T-helper 9 cell (primary cell): ENCODE measurements around the gene LRRD1.
"Not testable (repeated sequence)": the region's sequence is repeated elsewhere in the genome, so short reads cannot be mapped to it uniquely, and the experiment has no call there.

Experiments
- DNase-seq: peaks from one replicate; pipeline ENCODE4 v3.0.0-alpha.2; 2020

The LRRD1 gene

DNA sequence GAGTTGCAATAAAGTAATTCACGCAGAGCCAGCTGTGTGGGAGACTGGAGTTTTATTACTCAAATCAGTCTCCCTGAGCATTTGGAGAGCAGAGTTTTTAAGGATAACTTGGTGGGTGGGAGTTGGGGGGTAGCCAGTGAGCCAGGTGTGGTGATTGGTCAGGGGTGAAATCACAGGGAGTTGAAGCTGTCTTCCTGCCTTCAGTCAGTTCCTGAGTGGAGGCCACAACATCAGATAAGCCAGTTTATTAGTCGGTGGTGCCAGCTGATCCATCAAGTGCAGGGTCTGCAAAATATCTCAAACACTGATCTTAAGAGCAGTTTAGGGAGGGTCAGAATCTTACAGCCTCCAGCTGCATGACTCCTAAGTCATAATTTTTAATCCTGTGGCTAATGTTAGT, 41.4 kb downstream of the LRRD1 start:
- DNase-seq, result no peak

DNA sequence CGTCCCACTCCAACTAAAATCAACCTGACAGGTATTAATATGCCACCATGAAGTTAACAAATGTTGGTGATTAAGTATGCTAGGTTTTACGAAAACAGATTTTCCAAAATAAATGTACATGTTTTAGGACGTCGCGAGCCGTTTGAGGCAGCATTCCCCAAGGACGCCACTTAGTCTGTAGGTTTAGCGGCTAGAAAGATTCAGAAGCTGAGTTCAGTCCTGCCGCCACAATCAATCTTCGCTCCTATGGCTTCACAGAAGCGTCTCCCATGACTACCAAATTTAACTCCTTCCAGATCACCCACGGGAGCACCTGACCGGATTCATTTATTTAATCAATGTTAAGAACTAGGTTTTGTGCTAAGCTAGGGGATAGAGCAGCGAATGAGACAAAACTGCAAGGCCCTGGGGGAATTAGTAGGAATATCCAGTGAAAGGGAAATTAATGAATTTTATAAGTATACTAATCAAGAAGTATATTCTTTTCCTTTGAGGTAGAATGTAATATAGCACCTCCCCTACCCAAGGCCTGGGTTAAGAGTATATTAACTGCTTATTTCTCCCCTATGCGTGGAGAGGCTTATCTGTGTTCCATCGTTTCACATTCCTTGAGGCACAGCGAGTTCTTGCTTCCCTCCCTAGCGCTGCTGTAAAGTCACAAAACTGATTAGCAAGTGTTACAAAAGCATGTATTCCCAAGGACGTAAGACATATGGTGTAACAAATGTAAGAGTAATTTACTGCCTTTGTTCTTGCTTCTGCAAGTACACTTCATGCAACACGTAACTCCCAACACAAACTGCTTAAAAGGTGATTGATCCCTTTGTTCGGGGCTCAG, 43.7 kb downstream of the LRRD1 start:
- DNase-seq, result no peak

DNA sequence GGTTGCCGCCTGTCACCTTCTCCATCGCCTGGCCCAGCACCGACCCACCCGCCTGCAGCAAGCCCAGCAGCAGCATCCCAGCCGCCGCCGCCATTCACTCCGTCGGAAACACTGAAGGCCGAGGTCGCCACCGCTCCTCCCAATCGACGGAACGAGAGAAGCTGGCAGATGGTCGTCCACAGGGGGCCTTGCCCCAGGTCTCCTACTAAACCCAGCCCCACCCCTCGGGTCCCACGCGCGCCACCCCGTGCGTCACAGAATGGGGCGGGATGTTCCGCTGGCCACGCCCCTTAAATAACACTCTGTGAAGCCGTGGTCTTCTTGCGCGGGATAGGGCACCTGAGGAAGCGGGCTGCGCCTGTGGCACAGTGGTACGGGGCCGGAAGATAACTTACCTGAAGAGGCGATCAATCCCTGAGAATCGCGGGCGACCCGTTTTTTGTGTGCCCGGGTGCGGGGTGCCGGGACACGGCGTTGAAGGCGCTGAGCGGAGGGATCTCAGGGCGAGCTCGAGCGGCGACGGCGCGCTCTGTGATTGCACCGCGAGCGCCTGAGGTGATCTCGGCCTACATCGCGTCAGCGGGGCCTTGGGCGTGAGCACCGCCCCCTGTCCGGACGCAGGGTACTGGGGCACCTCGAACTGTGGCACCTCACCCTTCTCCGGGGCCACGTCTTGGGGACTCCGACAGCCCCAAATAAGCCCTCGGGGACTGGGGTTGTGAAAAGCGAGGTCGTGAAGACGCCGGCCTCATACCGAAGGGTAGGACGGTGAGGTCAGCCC, 44.5 kb downstream of the LRRD1 start, which contains the start of gene CYP51A1:
Gene CYP51A1 (minus strand): TSS at position 207 of the 781 bp plus-strand sequence. CDS start 113 bp downstream, at position 94.
- peak; percentile 92 for DNase-seq

DNA sequence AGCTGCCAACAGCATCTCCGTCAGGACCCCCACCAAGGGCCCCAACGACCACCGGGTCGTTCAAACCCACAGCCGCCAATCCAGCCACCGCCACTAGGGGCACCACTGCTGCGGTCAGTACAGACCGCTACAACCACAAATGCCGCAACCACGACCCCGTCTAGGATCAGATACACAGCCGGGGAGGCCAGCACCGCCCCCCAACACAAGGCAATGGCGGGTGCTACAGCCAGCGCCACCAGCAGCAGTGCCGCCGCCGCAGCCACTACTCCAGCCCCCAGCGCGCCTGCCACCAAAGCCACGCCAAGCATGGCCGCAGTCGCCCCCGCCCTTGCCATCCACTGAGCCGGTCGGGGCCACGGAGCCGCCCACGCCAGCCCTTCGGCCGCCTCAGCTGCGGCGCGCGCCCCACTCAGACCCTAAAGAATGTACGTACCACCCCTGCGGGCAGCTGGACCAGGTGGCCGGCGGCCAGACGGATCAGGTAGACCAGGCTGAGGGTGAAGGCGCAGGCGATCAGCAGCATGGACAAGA, 45.1 kb downstream of the LRRD1 start:
- peak; percentile 53 for DNase-seq

DNA sequence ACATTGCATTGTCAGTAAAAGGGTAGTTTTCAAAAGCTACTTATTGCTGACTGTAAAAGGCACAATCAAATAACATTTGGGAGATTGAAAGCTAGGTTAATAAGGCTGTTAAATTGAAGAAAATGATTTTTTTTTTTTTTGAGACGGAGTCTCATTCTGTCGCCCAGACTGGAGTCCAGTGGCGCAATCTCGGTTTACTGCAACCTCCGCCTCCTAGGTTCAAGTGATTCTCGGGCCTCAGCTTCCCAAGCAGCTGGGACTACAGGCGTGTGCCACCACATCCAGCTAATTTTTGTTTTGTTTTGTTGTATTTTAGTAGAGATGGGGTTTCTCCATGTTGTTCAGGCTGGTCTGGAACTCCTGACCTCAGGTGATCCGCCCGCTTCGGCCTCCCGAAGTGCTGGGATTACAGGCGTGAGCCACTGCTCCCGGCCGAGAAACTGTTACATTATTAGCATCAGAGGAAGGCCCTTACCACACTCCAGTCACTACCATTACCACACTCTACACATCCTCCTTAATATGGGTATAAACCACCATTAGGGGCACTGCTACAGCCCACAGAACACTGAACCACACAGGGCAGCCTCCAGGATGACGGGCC, 45.7 kb downstream of the LRRD1 start:
- no peak for DNase-seq

DNA sequence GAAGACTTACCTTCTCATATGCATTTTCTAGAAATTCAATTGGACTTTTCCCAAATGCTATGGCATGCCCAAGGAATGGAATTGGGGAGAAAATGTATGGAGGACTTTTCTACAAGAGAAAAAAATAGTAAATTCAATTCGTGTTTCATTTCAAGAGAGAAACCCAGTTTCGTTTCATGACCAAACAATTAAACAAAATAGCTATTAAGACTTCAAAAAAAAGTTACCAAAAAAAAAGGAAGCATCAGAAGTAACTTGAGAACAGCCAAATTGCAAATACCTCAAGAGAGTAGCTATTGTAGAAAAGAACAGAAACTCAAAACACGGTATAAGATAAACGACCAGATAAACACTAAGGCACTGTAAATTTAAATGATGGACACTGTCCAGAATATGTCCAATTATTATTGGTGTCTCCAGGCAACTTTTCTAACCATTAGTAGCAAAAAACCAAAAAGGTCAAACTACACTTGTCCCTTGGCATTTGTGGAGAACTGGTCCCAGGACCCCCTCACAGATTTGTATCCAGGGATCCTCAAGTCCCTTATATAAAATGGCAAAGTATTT, 47.1 kb downstream of the LRRD1 start:
- no peak for DNase-seq

DNA sequence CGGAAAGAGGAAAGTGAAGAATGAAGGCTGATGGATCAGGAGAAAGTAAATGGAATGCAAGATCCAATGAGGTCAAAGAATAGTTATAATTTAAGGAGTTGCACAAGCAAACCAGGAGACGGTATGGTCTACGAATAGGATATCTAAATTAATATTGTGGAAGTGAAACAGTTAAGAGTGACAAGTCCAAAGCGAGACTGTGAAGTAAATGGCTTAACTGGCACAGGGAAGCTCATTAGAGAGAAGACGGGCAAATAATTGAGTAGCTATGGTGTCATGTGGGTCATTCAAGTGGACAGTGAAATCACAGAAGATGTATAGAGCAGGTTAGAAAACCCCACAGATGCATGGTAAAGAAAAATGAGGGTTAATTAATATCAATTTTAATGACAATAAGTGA, 47.8 kb downstream of the LRRD1 start:
- DNase-seq, result no peak

DNA sequence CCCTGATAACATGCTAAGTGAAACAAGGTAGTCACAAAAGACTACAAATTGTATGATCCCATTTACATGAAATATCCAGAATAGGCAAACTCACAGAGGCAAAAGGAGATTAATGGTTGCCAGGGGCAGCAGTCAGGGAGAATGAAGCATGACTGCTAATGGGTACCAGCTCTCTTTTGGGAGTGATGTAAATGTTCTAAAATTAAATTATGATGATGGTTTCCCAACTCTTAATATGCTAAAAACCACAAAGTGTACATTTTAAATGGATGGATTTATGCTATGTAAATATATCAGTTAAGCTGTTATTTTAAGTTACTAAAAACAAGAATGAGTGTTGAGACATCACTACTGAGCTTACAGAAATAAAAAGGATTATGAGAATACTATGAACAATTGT, 57.3 kb downstream of the LRRD1 start:
- DNase-seq, result no peak

DNA sequence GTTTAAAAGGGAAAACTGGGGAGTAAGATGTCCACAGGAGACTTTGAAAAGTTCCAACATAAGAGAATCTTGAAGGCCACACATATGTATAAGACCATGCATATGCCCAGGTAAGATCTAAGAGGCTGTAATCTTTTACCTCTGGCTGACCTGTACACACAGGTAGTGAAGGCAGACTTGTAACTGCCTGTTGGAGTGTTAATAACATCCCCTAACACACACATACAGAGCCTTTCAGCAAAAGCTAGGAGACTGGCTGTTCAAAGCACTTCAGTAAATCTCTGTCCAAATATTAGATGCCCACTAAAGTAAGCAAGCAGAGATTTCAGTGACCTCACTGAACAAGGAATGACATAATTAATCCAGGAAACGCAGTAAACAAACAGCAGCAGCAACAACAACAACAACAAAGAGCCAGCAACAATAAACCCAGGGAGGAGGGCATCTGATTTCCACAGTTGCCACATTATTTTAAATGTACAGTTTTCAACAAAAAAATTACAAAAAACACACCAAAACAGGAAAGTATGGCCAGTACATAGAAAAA, 59.7 kb downstream of the LRRD1 start:
- DNase-seq, result no peak

DNA sequence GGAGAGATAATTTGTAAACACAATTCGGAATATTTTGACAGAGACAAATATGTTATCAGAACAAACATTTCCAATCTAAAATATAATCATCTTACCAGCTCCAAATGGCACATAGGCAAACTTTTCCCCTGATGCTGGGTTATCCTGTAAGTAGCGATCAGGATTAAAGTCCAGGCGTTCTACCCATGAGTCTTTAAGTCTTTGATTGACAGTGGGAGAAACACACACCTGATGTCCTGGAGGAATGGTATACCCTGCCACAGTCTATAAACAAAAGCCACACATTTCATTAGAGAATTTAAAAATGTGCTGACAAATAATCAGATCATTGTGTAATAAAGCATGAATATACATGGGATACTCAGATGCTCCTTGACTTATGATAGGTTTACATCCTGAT, 62.0 kb downstream of the LRRD1 start:
- no peak for DNase-seq

DNA sequence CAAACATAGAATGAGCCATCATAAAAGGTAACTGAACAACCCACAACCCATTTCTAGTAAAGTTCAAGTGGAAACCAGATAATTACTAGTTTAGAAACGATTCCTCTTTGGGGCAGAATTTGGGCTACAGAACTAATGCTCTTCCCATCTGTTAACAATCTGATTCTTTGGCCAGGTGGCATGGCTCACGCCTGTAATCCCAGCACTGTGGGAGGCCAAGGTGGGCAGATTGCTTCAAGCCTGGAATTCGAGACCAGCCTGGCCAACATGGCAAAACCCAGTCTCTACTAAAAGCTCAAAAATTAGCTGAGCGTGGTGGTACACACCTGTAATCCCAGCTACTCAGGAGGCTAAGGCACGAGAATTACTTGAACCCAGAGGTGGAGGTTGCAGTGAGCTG, 63.1 kb downstream of the LRRD1 start:
- DNase-seq, result no peak

DNA sequence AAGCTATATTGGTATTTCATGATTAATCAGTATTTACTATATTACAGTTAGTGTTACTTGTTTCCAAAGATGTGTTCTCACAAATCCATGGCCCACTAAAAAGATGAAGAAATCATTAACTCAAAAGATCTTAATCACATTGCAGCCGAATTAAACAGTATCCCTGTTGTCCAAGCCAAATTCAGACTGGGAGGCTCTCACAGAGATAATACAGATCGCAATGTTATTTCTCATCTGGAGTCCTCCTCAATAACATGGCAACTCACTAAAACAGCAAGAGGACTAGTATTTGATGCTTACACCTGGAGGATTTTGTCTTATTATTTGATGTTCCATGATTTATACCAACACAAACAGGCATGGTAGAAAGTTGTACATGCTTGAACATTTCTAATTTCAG, 68.1 kb downstream of the LRRD1 start:
- DNase-seq, result no peak

DNA sequence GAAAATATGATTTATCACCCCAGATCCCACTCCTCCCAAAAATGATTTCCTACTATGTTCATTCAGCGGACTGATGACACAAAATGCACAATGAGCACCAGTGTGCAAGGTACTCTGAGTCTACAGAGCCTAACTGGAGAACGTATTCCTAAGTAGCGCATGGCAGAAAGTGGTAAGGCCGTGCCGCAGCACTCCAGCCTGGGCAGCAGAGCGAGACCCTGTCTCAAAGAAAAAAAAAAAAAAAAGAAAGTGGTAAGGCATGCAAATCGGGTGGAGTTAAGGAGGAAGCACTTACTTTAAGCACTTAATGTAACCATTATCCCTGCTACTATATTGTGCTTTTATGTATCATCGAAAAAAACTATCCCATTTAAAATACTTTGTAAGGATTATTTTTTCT, 70.1 kb downstream of the LRRD1 start:
- no peak for DNase-seq

DNA sequence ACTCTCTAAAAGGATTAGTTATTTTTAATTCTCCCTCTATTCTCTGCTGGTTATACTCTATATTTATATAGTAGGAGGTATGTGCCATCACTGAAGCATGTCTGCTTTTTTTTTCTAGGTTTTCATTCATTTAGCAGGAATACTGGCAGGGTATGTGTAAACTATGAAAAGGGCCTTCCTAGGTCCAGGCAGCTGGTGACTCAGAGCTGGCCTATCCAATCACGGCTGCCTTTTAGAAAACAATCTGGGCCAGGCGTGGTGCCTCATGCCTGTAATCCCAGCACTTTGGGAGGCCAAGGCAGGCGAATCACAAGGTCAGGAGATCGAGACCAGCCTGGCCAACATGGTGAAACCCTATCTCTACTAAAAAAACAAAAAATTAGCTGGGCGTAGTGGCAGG, 76.1 kb downstream of the LRRD1 start:
- not testable (repeated sequence) for DNase-seq

DNA sequence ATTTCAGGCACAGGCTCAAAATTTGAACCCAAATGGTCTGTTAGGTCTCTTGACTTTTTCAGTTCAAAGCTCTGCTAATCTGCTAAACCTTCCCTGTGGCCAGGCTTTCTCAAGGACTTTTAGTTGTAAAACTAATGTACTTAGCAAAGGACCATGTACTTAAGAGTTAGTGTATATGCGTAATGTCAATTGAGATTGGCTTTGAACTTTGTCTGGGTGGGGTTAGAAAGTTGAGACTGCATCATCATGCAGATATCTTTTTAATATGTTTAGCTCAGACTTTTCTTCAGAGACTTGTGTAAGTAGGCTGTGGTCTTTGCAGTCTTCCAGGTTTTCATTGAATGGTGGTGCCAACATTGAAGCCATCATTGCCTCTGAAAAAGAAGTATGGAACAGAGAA, 78.4 kb downstream of the LRRD1 start:
- DNase-seq, result no peak

DNA sequence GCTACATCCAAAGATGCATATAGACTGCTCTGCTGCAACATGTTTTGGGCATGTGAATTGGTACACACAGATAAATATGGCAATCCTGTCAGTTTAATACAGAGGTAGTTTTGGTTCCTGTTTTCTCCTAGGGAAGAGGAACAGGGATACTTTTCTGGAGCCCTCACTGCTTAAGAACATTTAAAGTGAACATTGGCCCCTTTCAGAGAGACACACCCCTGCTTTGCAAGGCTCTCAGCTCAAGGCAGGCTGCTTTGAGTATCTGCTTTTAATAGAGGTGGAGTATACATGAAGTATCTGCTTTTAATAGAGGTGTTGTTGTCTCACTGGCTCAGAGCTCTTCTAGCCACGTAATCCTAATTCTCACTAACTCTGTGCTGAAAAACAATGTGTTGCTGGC, 83.6 kb downstream of the LRRD1 start:
- no peak for DNase-seq
